ENCODE results near the gene TMEM207.

The TMEM207 gene

DNA sequence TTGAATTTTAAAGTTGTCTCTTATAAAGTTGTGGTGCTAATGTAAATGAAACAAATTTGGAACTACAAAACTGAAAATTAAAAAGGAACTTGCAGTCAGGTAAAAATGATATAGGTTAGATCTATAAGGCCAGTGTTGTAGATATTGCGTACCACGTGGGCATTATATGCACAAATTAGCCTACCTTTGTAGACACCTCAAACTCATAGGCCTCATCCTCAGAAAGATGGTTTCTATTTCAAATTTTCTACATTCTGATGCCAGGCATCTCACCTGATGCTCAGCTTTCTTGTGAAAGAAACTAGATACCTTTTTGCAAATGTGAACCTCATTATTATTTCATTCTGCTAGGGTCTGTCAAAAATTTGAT, 25.6 kb downstream of the TMEM207 start:
- no peak overlapping the region for H3K27ac Mint-ChIP-seq
- H3K27me3 Mint-ChIP-seq (ENCODE audit: low read depth), result peaks cover 3% of the 10 kb centered on the region
- H3K4me1 Mint-ChIP-seq, result no peaks in the 10 kb centered on the region
- TF ChIP-seq, protein P1, sequence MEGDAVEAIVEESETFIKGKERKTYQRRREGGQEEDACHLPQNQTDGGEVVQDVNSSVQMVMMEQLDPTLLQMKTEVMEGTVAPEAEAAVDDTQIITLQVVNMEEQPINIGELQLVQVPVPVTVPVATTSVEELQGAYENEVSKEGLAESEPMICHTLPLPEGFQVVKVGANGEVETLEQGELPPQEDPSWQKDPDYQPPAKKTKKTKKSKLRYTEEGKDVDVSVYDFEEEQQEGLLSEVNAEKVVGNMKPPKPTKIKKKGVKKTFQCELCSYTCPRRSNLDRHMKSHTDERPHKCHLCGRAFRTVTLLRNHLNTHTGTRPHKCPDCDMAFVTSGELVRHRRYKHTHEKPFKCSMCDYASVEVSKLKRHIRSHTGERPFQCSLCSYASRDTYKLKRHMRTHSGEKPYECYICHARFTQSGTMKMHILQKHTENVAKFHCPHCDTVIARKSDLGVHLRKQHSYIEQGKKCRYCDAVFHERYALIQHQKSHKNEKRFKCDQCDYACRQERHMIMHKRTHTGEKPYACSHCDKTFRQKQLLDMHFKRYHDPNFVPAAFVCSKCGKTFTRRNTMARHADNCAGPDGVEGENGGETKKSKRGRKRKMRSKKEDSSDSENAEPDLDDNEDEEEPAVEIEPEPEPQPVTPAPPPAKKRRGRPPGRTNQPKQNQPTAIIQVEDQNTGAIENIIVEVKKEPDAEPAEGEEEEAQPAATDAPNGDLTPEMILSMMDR (IDR thresholded peaks at IDR 0.05; ENCODE audit: unreplicated experiment in 3 of 3), result no peak
- H3K4me3 Mint-ChIP-seq, result no peak overlapping the region
- no peaks in the 10 kb centered on the region for H3K9me3 Mint-ChIP-seq
- H3K36me3 Mint-ChIP-seq (ENCODE audit: low read depth), result no peaks in the 10 kb centered on the region

DNA sequence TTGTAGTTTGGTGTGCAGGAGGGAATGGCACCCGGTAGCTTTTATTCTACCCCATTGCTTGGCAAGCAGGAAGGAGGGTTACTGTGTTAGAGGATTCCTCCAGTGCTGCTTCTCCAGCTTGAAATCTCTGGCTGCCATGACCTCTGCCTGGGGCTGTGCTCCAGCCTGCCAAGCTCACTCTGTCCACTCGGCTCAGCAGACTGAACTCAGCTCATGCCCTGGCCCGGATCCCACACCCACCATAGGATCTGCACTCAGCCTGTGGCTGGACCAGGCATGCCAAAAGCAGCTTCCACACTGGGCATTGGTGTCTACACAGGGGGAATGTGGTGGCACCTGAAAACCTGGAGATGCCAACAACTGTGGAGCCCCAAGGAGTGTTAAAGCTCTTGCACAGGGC, 35.4 kb downstream of the TMEM207 start:
- H3K36me3 Mint-ChIP-seq (ENCODE audit: low read depth), result no peaks in the 10 kb centered on the region
- no peak overlapping the region for H3K27ac Mint-ChIP-seq
- TF ChIP-seq, protein P1 (IDR thresholded peaks at IDR 0.05; ENCODE audit: unreplicated experiment in 3 of 3), result no peak
- peaks cover 8% of the 10 kb centered on the region for H3K9me3 Mint-ChIP-seq
- H3K4me1 Mint-ChIP-seq, result no peaks in the 10 kb centered on the region
- no peak overlapping the region for H3K4me3 Mint-ChIP-seq
- no peaks in the 10 kb centered on the region for H3K27me3 Mint-ChIP-seq (ENCODE audit: low read depth)

DNA sequence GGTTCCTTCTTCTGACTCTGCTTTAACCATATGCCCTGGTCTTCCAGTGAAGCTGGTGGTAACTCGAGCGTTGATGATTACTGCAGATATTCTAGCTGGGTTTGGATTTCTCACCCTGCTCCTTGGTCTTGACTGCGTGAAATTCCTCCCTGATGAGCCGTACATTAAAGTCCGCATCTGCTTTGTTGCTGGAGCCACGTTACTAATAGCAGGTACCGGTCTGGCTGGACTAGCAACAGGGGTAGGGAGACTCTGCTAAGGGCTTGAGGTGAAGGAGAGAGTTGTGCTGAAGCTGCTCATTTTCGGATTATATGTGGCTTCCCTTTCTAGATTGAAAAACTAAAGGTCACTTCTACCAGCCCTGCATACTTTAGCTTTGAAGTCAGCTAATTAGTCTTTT, 45.0 kb downstream of the TMEM207 start:
- Mint-ChIP-seq H3K36me3 (ENCODE audit: low read depth) (no peaks in the 10 kb centered on the region), H3K4me1 (peaks cover 5% of the 10 kb centered on the region), H3K9me3 (no peaks in the 10 kb centered on the region), H3K27me3 (ENCODE audit: low read depth) (no peaks in the 10 kb centered on the region), H3K4me3 (no peak overlapping the region), H3K27ac (no peak overlapping the region)
- TF ChIP-seq, protein P1 (IDR thresholded peaks at IDR 0.05; ENCODE audit: unreplicated experiment in 3 of 3), result no peak

GRCh38 chr3:190401963-190402362, 47.7 kb downstream of the TMEM207 start:
- TF ChIP-seq, protein P1 (IDR thresholded peaks at IDR 0.05; ENCODE audit: unreplicated experiment in 3 of 3), result no peak
- H3K27ac Mint-ChIP-seq, result no peak overlapping the region
- H3K4me1 Mint-ChIP-seq, result peaks cover 5% of the 10 kb centered on the region
- no peaks in the 10 kb centered on the region for H3K27me3 Mint-ChIP-seq (ENCODE audit: low read depth)
- no peaks in the 10 kb centered on the region for H3K9me3 Mint-ChIP-seq
- no peaks in the 10 kb centered on the region for H3K36me3 Mint-ChIP-seq (ENCODE audit: low read depth)
- no peak overlapping the region for H3K4me3 Mint-ChIP-seq

DNA sequence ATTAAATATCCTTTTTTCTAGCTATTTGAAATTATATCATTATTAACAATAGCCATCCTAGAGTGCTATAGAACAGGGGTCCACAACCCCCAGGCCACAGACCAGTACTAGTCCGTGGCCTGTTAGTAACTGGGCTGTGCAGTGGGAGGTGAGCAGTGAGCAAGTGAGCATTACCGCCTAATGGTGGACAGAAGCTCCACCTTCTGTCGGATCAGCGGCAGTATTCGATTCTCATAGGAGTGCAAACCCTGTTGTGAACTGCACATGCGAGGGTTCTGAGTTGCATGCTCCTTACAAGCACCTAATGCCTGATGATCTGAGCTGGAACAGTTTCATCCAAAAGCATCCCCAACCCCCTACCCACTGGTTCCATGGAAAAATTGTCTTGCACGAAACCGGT, 50.0 kb downstream of the TMEM207 start:
- TF ChIP-seq, protein P1 (IDR thresholded peaks at IDR 0.05; ENCODE audit: unreplicated experiment in 3 of 3), result no peak
- Mint-ChIP-seq H3K4me1 (peaks cover 5% of the 10 kb centered on the region), H3K4me3 (no peak overlapping the region), H3K9me3 (no peaks in the 10 kb centered on the region), H3K27me3 (ENCODE audit: low read depth) (no peaks in the 10 kb centered on the region), H3K27ac (no peak overlapping the region), H3K36me3 (ENCODE audit: low read depth) (no peaks in the 10 kb centered on the region)

DNA sequence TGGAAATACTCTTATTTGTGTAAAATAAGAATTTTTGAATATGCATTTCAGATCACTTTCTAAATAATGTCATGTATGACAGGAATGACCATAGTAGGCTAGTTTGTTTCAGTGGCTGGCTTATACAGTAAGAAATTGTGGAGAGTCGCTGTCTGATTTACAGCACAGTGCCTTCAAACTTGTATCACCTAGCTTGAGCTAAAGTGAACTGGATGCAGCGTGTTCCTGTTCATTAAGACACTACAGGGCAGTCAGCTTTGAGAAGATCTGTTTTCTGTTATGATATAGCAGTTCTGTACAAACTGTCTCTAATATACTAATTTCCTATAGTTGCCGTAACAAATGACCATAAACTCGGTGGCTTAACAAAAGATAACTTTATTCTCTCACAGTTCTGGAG, 51.8 kb downstream of the TMEM207 start:
- H3K9me3 Mint-ChIP-seq, result no peaks in the 10 kb centered on the region
- TF ChIP-seq, protein P1 (IDR thresholded peaks at IDR 0.05; ENCODE audit: unreplicated experiment in 3 of 3), result no peak

More for the DNA sequence above, 51.8 kb downstream of the TMEM207 start:
- Mint-ChIP-seq H3K4me3 (no peak overlapping the region), H3K27me3 (ENCODE audit: low read depth) (no peaks in the 10 kb centered on the region), H3K4me1 (peaks cover 5% of the 10 kb centered on the region), H3K36me3 (ENCODE audit: low read depth) (no peaks in the 10 kb centered on the region), H3K27ac (peak overlapping the region in 1 of 3 experiments; percentile 62)

All from nephron (organoid).